Thyroid gland (tissue), 4 donors: ENCODE measurements around the gene RSU1. TPM values are rescaled to one million over a fixed set of nuclear protein-coding genes. Genes with fewer than 3 reads are reported as not detected.
"Not testable (repeated sequence)": the region's sequence is repeated elsewhere in the genome, so short reads cannot be mapped to it uniquely, and the experiment has no call there.

Experiments
- DNase-seq, 2 donors: peaks; one replicate each; pipeline ENCODE4 v3.0.0-alpha.2; 2019
- H3K27ac ChIP-seq, 3 donors: fragments of 200-600 bp; sonication (generic); 1 replicate in 2 of 3; 2 replicates in 1 of 3; pipeline ENCODE4 v1.5.1; 2016 to 2019; ENCODE audit warnings: mild to moderate bottlenecking in 1 of 3, moderate library complexity in 1 of 3
- H3K27me3 ChIP-seq: fragments of 200-600 bp; sonication (generic); one replicate; pipeline ENCODE4 v1.5.1; 2019
- H3K36me3 ChIP-seq, 2 donors: fragments of 200-600 bp; sonication (generic); one replicate each; pipeline ENCODE4 v1.5.1; 2016 to 2019
- H3K4me1 ChIP-seq, 2 donors: fragments of 200-600 bp; sonication (generic); one replicate each; pipeline ENCODE4 v1.5.1; 2017 to 2019
- H3K4me3 ChIP-seq, 3 donors: fragments of 200-600 bp; sonication (generic); replicated peaks in 1 of 3; 1 replicate in 2 of 3; 2 replicates in 1 of 3; pipeline ENCODE4 v1.5.1; 2016; ENCODE audit warnings: mild to moderate bottlenecking in 1 of 3
- H3K9me3 ChIP-seq: fragments of 200-600 bp; sonication (generic); one replicate; pipeline ENCODE4 v1.5.1; 2017
- CTCF ChIP-seq, 6 experiments: fragments of 200-600 bp in 3 of 6; fragments of 450-650 bp in 3 of 6; sonication (generic) in 3 of 6; IDR thresholded peaks; one replicate each; pipeline ENCODE4 v1.5.1; 2016 to 2019; ENCODE audit warnings: antibody characterized with exemption in 6 of 6, mild to moderate bottlenecking in 2 of 6, inconsistent platforms in 1 of 6, moderate library complexity in 1 of 6
- POLR2A ChIP-seq, 2 donors: fragments of 450-650 bp; IDR thresholded peaks; one replicate each; pipeline ENCODE4 v1.6.1; 2017; ENCODE audit warnings: antibody characterized with exemption in 2 of 2, mild to moderate bottlenecking in 2 of 2, moderate library complexity in 1 of 2
- WGBS, 2 donors: methylation state at CpG; one replicate each; pipeline ENCODE4 v1.1.5; 2017; 5-methylcytosine and 5-hydroxymethylcytosine counted together
- intact Hi-C: fragments of 100-400 bp; cut with DNase I; formaldehyde crosslinking; loops from one replicate; pipeline ENCODE4 v1.15.1; 2023
- total RNA-seq, 4 donors: library from RNA; depleted of rRNA; stranded (reverse); fragments of >200 nt; gene quantifications; one replicate each; pipeline ENCODE4 v1.2.3, GENCODE V29; 2016

RSU1 gene
- total RNA-seq, 4 donors from 2014 or later = 43.5 to 63.0 (median 50.7) TPM

GRCh38 chr10:16765509-16766375 is 51.5 kb downstream of the RSU1 start:
- no peak overlapping the region for H3K27ac ChIP-seq
- no peaks in the 10 kb centered on the region for H3K4me1 ChIP-seq
- H3K4me3 ChIP-seq = no peak overlapping the region
- no peaks in the 10 kb centered on the region for H3K9me3 ChIP-seq
- peaks cover 0 to 2% of the 10 kb centered on the region in 2 donors for H3K36me3 ChIP-seq
- no peaks in the 10 kb centered on the region for H3K27me3 ChIP-seq
- no peak for TF ChIP-seq POLR2A (IDR thresholded peaks at IDR 0.05)
- TF ChIP-seq CTCF (IDR thresholded peaks at IDR 0.05) = no peak
- DNase-seq = no peak
- 83 to 87% methylated on average over 12 of the region's 12 CpGs for WGBS, 2 donors
- intact Hi-C loops = no loop called here

- Histone ChIP-seq H3K9me3 (no peaks in the 10 kb centered on the region), H3K4me3 (no peak overlapping the region), H3K4me1 (no peaks in the 10 kb centered on the region), H3K36me3 (peaks cover 0 to 2% of the 10 kb centered on the region in 2 donors), H3K27me3 (no peaks in the 10 kb centered on the region), H3K27ac (no peak overlapping the region)
- WGBS, 2 donors = 92 to 93% methylated on average over 8 of the region's 8 CpGs
- intact Hi-C loops = no loop called here
- no peak for TF ChIP-seq POLR2A (IDR thresholded peaks at IDR 0.05)
- TF ChIP-seq CTCF (IDR thresholded peaks at IDR 0.05) = no peak
- no peak for DNase-seq
Measured at GRCh38 chr10:16761300-16761699, 55.9 kb downstream of the RSU1 start.

GRCh38 chr10:16756561-16757221 is 60.5 kb downstream of the RSU1 start:
- Histone ChIP-seq H3K4me1 (no peaks in the 10 kb centered on the region), H3K36me3 (peaks cover 0 to 1% of the 10 kb centered on the region in 2 donors), H3K27me3 (no peaks in the 10 kb centered on the region), H3K27ac (no peak overlapping the region), H3K9me3 (no peaks in the 10 kb centered on the region), H3K4me3 (no peak overlapping the region)
- intact Hi-C loops = no loop called here
- 93 to 94% methylated on average over 12 of the region's 12 CpGs for WGBS, 2 donors
- DNase-seq = no peak
- no peak for TF ChIP-seq POLR2A (IDR thresholded peaks at IDR 0.05)
- TF ChIP-seq CTCF (IDR thresholded peaks at IDR 0.05) = no peak

GRCh38 chr10:16754765-16755164 is 62.5 kb downstream of the RSU1 start:
- DNase-seq = no peak
- H3K36me3 ChIP-seq = peaks cover 0 to 10% of the 10 kb centered on the region in 2 donors
- no peak for TF ChIP-seq CTCF (IDR thresholded peaks at IDR 0.05)
- TF ChIP-seq POLR2A (IDR thresholded peaks at IDR 0.05) = no peak
- no peaks in the 10 kb centered on the region for H3K9me3 ChIP-seq
- intact Hi-C loops = no loop called here
- no peaks in the 10 kb centered on the region for H3K27me3 ChIP-seq
- H3K27ac ChIP-seq = no peak overlapping the region
- WGBS, 2 donors = 85 to 94% methylated on average over 6 of the region's 6 CpGs
- no peaks in the 10 kb centered on the region for H3K4me1 ChIP-seq
- H3K4me3 ChIP-seq = no peak overlapping the region

- H3K4me3 ChIP-seq, H3K9me3 ChIP-seq, H3K27ac ChIP-seq, DNase-seq, H3K4me1 ChIP-seq, H3K27me3 ChIP-seq, intact Hi-C loops: not testable (repeated sequence)
- 92 to 94% methylated on average over 6 of the region's 6 CpGs for WGBS, 2 donors
- peaks cover 0 to 12% of the 10 kb centered on the region in 2 donors for H3K36me3 ChIP-seq
Measured at GRCh38 chr10:16752849-16753248, 64.4 kb downstream of the RSU1 start.
